PC-9 (cell line): ENCODE data around the gene GTPBP3.

Experiments
- EZH2 ChIP-seq: fragments of 200-600 bp; sonication (generic); IDR thresholded peaks from 2 replicates; pipeline ENCODE4 v1.8.0; 2017; ENCODE audit warnings: antibody characterized with exemption, low read depth
- TF ChIP-seq, protein P1 (sequence below): fragments of 200-600 bp; sonication (generic); conservative IDR thresholded peaks from 2 replicates; pipeline ENCODE4 v1.6.1; 2017; ENCODE audit warnings: mixed run types, antibody characterized with exemption, mild to moderate bottlenecking, moderate library complexity

DNA sequence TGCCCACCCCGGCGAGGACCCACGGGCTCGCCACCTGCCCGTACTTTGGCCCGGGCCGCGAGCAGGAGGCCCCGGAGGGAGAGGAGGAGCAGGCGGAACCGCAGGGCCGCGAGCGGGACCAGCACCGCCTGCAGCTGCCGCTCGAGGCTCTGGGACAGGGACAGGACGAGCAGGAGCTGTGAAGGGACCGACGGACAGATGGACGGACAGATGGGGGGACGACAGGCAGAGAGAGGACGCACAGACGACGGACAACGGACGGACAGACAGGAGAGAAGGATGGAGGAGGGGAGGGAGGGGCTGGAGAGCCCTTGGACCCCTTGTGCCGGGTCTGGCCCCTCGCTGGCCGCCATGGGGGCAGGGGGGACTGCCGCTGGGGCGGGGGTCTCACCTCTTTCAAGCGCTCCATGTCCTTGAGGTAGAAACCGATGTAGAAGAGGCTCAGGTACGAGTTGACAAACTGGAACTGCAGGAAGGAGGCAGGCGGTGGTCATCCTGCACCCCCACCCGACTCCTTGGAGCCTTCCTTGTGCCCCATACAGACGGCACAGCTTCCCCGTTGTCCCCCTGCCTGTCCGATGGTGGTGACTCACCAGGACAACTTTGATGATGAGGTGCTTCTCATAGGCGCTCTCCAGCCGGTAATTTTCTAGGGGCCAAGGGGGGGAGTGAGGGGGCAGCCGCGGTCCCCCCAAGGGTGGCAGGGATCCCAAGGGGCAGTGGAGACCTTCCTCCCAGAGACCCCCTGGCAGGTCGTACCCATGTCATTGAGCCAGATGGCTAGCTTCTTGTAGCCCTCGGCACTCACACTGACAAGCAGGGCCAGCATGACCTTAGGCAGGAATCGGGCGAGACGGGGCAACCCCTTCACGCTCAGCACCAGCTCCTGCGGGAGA, 7.7 kb upstream of the GTPBP3 start:
- TF ChIP-seq, protein P1, sequence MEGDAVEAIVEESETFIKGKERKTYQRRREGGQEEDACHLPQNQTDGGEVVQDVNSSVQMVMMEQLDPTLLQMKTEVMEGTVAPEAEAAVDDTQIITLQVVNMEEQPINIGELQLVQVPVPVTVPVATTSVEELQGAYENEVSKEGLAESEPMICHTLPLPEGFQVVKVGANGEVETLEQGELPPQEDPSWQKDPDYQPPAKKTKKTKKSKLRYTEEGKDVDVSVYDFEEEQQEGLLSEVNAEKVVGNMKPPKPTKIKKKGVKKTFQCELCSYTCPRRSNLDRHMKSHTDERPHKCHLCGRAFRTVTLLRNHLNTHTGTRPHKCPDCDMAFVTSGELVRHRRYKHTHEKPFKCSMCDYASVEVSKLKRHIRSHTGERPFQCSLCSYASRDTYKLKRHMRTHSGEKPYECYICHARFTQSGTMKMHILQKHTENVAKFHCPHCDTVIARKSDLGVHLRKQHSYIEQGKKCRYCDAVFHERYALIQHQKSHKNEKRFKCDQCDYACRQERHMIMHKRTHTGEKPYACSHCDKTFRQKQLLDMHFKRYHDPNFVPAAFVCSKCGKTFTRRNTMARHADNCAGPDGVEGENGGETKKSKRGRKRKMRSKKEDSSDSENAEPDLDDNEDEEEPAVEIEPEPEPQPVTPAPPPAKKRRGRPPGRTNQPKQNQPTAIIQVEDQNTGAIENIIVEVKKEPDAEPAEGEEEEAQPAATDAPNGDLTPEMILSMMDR, result no peak
- TF ChIP-seq EZH2, result no peak
